Calu3 (cell line): ENCODE measurements around the gene CEACAM3. TPM values are rescaled to one million over a fixed set of nuclear protein-coding genes. Genes with fewer than 3 reads are reported as not detected.

Source experiments
- BruUV-seq: library from RNA; stranded (reverse); fragments of 400-500 nt; replicated peaks from 2 replicates; lab custom pipeline; 2021; lab: Mats Ljungman, UMichigan
- CTCF ChIA-PET: fragments of 300-600 bp; sonication (Branson Sonifier 250); formaldehyde crosslinking; loops from one replicate; lab custom pipeline; 2022; ENCODE audit warnings: antibody characterized with exemption; lab: Charles Lee
- DNase-seq: peaks from one replicate; pipeline ENCODE4 v3.0.0; 2022
- H3K27ac Mint-ChIP-seq: one replicate; pipeline ENCODE4 v1.8.0; 2022; ENCODE audit warnings: mixed read lengths; ENCODE audit not compliant: unreplicated experiment
- H3K27me3 Mint-ChIP-seq: one replicate; pipeline ENCODE4 v1.8.0; 2022; ENCODE audit warnings: mixed read lengths; ENCODE audit not compliant: unreplicated experiment
- H3K36me3 Mint-ChIP-seq: one replicate; pipeline ENCODE4 v1.8.0; 2022; ENCODE audit warnings: mild to moderate bottlenecking, moderate library complexity, mixed read lengths; ENCODE audit not compliant: insufficient read depth, unreplicated experiment
- H3K4me1 Mint-ChIP-seq: one replicate; pipeline ENCODE4 v1.8.0; 2022; ENCODE audit warnings: mild to moderate bottlenecking, low read depth, mixed read lengths; ENCODE audit not compliant: unreplicated experiment
- H3K4me3 Mint-ChIP-seq: one replicate; pipeline ENCODE4 v1.8.0; 2022; ENCODE audit warnings: mild to moderate bottlenecking, low read depth, moderate library complexity, mixed read lengths; ENCODE audit not compliant: unreplicated experiment
- H3K9me3 Mint-ChIP-seq: one replicate; pipeline ENCODE4 v1.8.0; 2022; ENCODE audit warnings: low read depth, mixed read lengths; ENCODE audit not compliant: unreplicated experiment
- intact Hi-C: fragments of 100-400 bp; cut with micrococcal nuclease; formaldehyde crosslinking; loops from one replicate; pipeline ENCODE4 v1.10.0; 2022; ENCODE audit not compliant: unreplicated experiment
- total RNA-seq: library from RNA; stranded (reverse); gene quantifications from 2 replicates; pipeline ENCODE4 v1.2.3, GENCODE V29; 2022
- TF ChIP-seq, protein P1 (sequence below): fragments of 200-600 bp; IDR thresholded peaks from one replicate; pipeline ENCODE4 v1.8.0; 2022; ENCODE audit warnings: antibody characterized with exemption; ENCODE audit not compliant: unreplicated experiment

CEACAM3 gene
- total RNA-seq, 1 experiment from 2014 or later: not detected

DNA sequence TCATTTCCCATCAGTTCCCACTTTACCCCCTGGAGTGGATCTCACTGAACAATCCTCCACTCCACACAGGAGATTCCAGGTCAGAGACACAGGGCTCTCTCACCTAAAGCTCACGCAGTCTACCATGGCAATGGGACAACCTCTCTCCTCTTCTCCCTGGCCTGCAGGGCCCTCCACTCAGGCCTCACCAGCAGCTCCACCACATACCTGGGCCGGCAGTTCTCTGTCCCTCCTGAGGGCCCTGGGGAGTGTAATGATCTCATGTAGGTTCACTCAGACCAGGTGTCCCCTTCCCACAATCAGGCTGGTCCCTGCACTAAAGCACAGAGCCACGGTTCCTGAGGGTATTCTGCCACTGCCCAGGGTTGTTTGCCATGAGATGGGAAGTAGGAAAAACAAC lies 15.6 kb downstream of the CEACAM3 start:
- no peak for DNase-seq
- intact Hi-C loops: no loop called here
- TF ChIP-seq, protein P1, sequence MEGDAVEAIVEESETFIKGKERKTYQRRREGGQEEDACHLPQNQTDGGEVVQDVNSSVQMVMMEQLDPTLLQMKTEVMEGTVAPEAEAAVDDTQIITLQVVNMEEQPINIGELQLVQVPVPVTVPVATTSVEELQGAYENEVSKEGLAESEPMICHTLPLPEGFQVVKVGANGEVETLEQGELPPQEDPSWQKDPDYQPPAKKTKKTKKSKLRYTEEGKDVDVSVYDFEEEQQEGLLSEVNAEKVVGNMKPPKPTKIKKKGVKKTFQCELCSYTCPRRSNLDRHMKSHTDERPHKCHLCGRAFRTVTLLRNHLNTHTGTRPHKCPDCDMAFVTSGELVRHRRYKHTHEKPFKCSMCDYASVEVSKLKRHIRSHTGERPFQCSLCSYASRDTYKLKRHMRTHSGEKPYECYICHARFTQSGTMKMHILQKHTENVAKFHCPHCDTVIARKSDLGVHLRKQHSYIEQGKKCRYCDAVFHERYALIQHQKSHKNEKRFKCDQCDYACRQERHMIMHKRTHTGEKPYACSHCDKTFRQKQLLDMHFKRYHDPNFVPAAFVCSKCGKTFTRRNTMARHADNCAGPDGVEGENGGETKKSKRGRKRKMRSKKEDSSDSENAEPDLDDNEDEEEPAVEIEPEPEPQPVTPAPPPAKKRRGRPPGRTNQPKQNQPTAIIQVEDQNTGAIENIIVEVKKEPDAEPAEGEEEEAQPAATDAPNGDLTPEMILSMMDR: no peak
- Mint-ChIP-seq H3K9me3 (no peaks in the 10 kb centered on the region), H3K36me3 (no peaks in the 10 kb centered on the region), H3K27me3 (peaks cover 85% of the 10 kb centered on the region), H3K4me3 (no peak overlapping the region), H3K4me1 (no peaks in the 10 kb centered on the region), H3K27ac (no peak overlapping the region)
- BruUV-seq: no TSS peak
- CTCF ChIA-PET: interaction anchor here (1.7 kb wide), 1 partner anchor 9 kb away, joined by 4 read pairs; no protein-coding TSS in a partner anchor

DNA sequence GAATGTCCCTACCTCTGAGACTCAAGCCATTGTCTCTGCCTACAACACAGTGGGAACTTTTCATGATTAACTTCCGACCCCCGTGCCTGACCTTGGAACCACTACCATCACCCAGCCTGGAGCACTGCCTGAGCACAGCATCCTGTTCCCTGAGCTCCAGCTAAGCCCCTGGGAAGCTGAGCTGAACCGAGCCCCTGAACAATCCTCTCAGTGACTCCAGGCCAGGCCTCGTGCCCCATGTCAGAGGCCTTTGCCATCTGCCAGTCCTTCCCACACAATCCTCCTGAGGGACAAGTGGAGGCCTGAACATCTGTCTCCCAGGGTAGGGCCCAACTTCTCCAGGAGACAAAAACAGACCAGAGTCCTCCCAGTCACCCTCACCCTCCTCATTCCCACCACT lies 17.5 kb downstream of the CEACAM3 start:
- peaks cover 79% of the 10 kb centered on the region for H3K27me3 Mint-ChIP-seq
- H3K27ac Mint-ChIP-seq: no peak overlapping the region
- intact Hi-C loops: no loop called here
- no peak overlapping the region for H3K4me3 Mint-ChIP-seq
- no peaks in the 10 kb centered on the region for H3K4me1 Mint-ChIP-seq
- TF ChIP-seq, protein P1: no peak
- DNase-seq: no peak
- no peaks in the 10 kb centered on the region for H3K9me3 Mint-ChIP-seq
- H3K36me3 Mint-ChIP-seq: no peaks in the 10 kb centered on the region
- CTCF ChIA-PET: interaction anchor here (0.7 kb wide), 1 partner anchor 44 kb away, joined by 4 read pairs; no protein-coding TSS in a partner anchor
- no TSS peak for BruUV-seq

DNA sequence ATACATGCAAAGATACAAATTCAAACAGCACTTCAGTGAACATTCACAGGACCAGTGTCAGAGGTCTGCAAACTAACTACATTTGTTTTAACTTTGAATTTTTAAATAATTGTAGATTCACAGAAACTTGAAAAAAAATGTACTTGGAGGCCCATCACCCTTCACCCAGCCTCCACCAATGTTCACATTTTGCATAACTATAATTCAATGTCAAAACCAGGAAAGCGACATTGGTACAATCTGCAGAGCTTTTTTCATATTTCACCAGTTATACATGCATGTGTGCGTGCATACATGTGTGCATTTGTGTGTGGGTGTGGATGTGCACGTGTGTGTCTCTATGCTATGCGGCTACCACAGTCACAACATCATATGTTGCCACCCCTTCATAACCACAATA lies 18.9 kb downstream of the CEACAM3 start:
- no peaks in the 10 kb centered on the region for H3K9me3 Mint-ChIP-seq
- BruUV-seq: no TSS peak

DNA sequence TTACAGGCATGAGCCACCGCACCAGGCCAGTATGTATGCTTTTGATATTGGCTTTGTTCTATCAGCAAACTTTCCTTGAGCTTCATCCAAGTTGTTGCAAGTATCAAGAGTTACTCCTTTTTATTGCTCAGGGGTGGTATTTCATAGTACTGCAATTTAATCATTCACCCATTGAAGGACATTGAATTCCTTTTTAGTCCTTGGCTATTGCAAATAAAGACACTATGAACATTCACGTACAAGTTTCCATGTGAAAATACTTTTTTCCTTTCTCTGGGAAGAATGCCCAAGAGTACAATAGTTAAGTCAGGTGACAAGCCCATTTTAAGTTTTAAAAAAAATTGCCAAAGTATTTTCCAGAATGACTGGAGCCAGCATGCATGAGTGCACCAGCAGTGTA lies 20.4 kb downstream of the CEACAM3 start:
- Mint-ChIP-seq H3K9me3 (no peaks in the 10 kb centered on the region), H3K4me3 (no peak overlapping the region), H3K27me3 (peaks cover 73% of the 10 kb centered on the region), H3K4me1 (no peaks in the 10 kb centered on the region), H3K36me3 (no peaks in the 10 kb centered on the region), H3K27ac (no peak overlapping the region)
- TF ChIP-seq, protein P1: no peak
- CTCF ChIA-PET: interaction anchor here (0.6 to 1.0 kb wide), 2 partner anchors 10 to 1268 kb away, joined by 3 to 4 read pairs; no protein-coding TSS in a partner anchor
- no peak for DNase-seq
- no TSS peak for BruUV-seq
- intact Hi-C loops: no loop called here

More for the DNA sequence above, 18.9 kb downstream of the CEACAM3 start:
- CTCF ChIA-PET: no interaction called here
- Mint-ChIP-seq H3K36me3 (no peaks in the 10 kb centered on the region), H3K4me3 (no peak overlapping the region), H3K27ac (no peak overlapping the region), H3K27me3 (peaks cover 73% of the 10 kb centered on the region), H3K4me1 (no peaks in the 10 kb centered on the region)
- intact Hi-C loops: no loop called here
- DNase-seq: no peak
- TF ChIP-seq, protein P1: no peak
